RWPE2 (cell line): ENCODE measurements around the gene NRIP1.

Experiments used
- ATAC-seq: fragments of 200-7000 bp; cut with Tn5 transposase; 3 replicates; pipeline ENCODE4 v1.9.1; 2021; ENCODE audit warnings: low read depth
- DNase-seq: peaks from one replicate; pipeline ENCODE4 v3.0.0-alpha.2; 2020; ENCODE audit warnings: low spot score
- H3K27ac ChIP-seq: fragments of 450-650 bp; 2 replicates; pipeline ENCODE4 v1.5.1; 2017; ENCODE audit warnings: mild to moderate bottlenecking; ENCODE audit not compliant: poor library complexity, severe bottlenecking
- H3K27me3 ChIP-seq: fragments of 250-450 bp; sonication (Bioruptor Pico); 2 replicates; pipeline ENCODE4 v1.5.1; 2021; ENCODE audit warnings: mild to moderate bottlenecking, moderate library complexity; ENCODE audit not compliant: insufficient read depth, poor library complexity, severe bottlenecking
- H3K36me3 ChIP-seq: fragments of 250-450 bp; sonication (Bioruptor Pico); 2 replicates; pipeline ENCODE4 v1.5.1; 2020; ENCODE audit warnings: low read depth, mild to moderate bottlenecking, moderate library complexity
- H3K4me1 ChIP-seq: fragments of 250-450 bp; sonication (Bioruptor Pico); 2 replicates; pipeline ENCODE4 v1.5.1; 2021; ENCODE audit warnings: mild to moderate bottlenecking, moderate library complexity; ENCODE audit not compliant: insufficient read depth, poor library complexity, severe bottlenecking
- H3K4me3 ChIP-seq: fragments of 250-450 bp; sonication (Bioruptor Pico); 2 replicates; pipeline ENCODE4 v1.5.1; 2021; ENCODE audit warnings: mild to moderate bottlenecking, moderate library complexity; ENCODE audit not compliant: severe bottlenecking
- H3K9me3 ChIP-seq: fragments of 250-450 bp; sonication (Bioruptor Pico); 2 replicates; pipeline ENCODE4 v1.5.1; 2021; ENCODE audit warnings: mild to moderate bottlenecking, moderate library complexity; ENCODE audit not compliant: severe bottlenecking
- CTCF ChIP-seq: fragments of 450-650 bp; IDR thresholded peaks from one replicate; pipeline ENCODE4 v1.5.1; 2017; ENCODE audit warnings: mild to moderate bottlenecking, moderate library complexity; ENCODE audit not compliant: poor library complexity, severe bottlenecking

The NRIP1 gene

GRCh38 chr21:15051644-15052458, 12.9 kb downstream of the NRIP1 start:
- TF ChIP-seq CTCF: no peak
- no peaks in the 10 kb centered on the region for H3K9me3 ChIP-seq
- H3K4me3 ChIP-seq: no peak overlapping the region
- no peaks in the 10 kb centered on the region for H3K27me3 ChIP-seq
- peaks cover 41% of the 10 kb centered on the region for H3K4me1 ChIP-seq
- peaks cover 4% of the 10 kb centered on the region; the same call in 1 of the 2 replicates for H3K36me3 ChIP-seq
- H3K27ac ChIP-seq: no peak overlapping the region
- ATAC-seq (peak; percentile 47; the same call in 2 of the 3 replicates), DNase-seq (no peak)

- no peak overlapping the region for H3K4me3 ChIP-seq
- DNase-seq (no peak), ATAC-seq (no peak)
- peaks cover 38% of the 10 kb centered on the region for H3K4me1 ChIP-seq
- no peak overlapping the region for H3K27ac ChIP-seq
- no peak for TF ChIP-seq CTCF
- H3K9me3 ChIP-seq: no peaks in the 10 kb centered on the region
- H3K27me3 ChIP-seq: no peaks in the 10 kb centered on the region
- H3K36me3 ChIP-seq: peaks cover 4% of the 10 kb centered on the region; the same call in 1 of the 2 replicates
Observed at GRCh38 chr21:15050568-15051377, 14.0 kb downstream of the NRIP1 start.

- no peak overlapping the region for H3K4me3 ChIP-seq
- H3K27ac ChIP-seq: no peak overlapping the region
- no peaks in the 10 kb centered on the region for H3K9me3 ChIP-seq
- TF ChIP-seq CTCF: no peak
- H3K4me1 ChIP-seq: peaks cover 1% of the 10 kb centered on the region
- no peak for DNase-seq
- no peak for ATAC-seq
- H3K27me3 ChIP-seq: no peaks in the 10 kb centered on the region
- peaks cover 36% of the 10 kb centered on the region for H3K36me3 ChIP-seq
Observed at GRCh38 chr21:15045017-15045416, 19.8 kb downstream of the NRIP1 start.

- ATAC-seq: no peak
- Histone ChIP-seq H3K27ac (no peak overlapping the region), H3K36me3 (peaks cover 52% of the 10 kb centered on the region), H3K4me1 (no peaks in the 10 kb centered on the region), H3K4me3 (no peak overlapping the region), H3K9me3 (no peaks in the 10 kb centered on the region), H3K27me3 (no peaks in the 10 kb centered on the region)
- no peak for DNase-seq
- no peak for TF ChIP-seq CTCF
Observed at GRCh38 chr21:15042531-15042930, 22.3 kb downstream of the NRIP1 start.
